Measurements from ENCODE around the gene CD48.
A peak's percentile ranks its signal among the peaks of the same experiment; 100 is the strongest.

Gene CD48

DNA sequence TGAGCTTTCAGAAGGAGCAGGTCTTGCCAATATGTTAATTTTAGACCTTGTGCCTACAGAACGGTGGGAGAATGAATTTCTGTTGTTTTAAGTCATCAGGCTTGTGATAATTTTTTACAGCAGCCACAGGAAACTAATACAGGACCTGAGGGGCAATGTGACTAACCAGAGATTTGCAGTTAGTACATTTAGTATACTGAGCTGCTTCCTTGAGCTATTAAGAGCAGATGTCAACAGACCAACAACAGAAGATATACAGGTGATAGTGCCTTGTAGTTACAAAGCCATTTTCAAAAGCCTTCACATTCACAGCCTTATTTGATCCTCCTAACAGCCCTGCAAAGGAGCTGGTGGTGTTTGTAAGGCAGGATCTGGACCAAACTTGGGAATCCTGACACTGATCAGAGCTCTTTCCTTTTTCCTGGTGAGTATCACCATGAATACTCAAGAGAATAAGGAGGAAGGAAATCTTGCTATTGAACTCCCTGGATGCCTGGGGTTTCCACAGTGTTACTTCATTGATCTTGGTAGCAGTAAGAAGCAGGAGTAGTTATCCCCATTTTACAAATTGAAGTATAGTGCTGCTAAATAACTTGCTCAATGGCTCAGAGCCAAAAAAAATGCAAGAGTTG is 60.1 kb downstream of the CD48 start:
- no peak for DNase-seq

DNA sequence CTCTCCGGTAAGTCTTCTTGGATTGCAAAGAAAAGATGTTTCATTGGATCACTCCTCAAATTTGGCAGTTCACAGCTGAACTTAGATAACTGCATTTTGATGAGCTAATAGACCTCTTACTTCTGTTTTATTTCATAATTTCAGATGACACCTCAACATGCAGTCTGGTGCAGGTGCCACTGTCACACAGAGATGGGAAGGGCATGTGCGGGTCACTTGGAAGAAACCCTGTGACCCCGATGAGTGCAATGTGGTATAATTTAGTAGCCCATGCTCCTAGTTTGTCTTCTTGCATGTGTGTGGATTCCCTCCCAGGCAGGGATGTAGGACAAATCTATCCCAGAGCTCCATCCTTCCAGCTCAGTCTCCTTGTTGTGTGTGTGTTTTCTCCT is 64.3 kb downstream of the CD48 start:
- no peak for DNase-seq

DNA sequence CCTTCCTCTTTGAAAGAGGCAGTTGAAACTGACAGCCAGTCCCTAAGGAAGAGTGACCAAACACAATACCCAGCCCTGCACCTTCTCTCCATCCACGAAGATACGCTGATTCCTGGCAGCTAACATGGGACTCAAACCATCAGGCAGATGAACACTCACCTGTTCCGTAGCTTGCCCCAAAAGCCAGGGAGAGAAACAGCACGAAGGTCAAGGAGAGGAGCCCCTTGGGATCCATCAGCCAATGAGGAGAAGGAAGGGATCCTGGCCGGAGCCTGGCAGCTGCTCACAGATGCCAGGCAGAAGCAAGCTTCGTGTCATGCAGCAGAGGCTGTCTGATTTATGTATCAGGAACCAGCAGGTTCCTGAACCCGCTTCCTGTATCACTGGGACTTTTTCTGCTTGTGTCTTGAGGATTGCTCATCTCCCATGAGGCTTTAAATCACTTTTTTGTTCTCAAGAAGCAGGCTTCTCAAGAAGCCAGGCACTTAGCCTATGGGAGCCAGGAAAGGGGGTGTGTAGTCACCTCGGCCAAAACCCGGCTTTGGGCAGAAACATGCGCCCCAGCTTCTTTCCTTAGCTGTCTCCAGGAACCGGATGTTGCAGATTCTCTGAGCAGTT is 64.8 kb downstream of the CD48 start, which contains the start of gene SLAMF1:
Gene SLAMF1, minus strand, starts transcription at position 334 of the 618 bp plus-strand sequence. Its CDS starts 99 bp downstream, at position 235.
- DNase-seq = no peak

DNA sequence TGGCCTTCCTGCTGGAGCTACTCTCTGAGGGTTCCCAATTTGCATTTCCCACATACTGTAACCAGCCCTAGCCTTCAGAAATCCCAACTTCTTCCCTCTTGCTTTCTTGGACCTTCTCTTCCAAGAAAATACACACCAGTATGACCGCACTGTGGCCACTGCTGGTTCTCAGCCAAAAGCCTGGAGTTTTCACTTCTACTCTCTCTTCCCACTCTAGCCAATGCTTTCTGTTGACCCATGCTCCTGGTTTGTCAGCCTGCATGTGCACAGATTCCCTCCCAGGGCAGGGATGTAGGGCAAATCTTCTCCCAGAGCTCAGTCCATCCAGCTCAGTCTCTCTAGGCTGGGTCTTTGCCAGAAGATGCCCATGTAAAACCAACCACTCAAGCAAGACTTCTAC is 65.4 kb downstream of the CD48 start:
- no peak for DNase-seq

DNA sequence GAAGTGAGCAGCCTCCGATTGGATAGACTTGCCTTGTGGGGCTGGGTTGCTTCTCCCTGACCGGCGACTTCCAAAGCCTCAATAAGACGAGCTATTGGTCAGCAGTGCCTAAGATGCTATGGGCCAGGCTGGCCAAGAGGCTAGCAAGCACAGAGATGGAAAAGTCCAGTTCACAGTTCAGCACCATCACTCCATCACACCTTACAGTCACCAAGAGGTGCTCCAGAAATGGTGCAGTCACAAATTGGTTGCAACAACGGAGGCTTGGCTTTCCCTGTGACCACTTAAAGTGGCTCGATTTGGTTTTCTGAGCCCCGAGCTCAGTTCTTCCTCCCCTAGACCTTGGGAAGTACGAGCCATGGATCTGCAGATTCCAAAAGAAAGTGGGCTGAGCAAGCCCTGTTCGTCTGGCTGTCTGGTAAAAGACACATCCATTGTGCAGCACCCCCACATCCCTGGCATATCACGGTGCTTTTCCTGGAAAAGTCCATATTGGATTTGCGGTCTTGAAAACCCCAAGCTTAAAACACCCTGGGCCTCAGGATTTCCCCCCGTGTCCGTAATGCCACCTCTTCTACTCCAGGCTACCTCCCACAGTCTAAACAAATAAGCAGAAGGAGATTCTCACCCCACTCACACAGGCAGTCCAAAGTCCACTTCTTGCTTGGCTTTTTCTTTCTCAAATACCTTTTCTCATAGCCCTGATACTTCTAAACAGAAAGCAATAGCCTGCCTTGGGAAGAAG is 66.1 kb downstream of the CD48 start:
- no peak for DNase-seq

DNA sequence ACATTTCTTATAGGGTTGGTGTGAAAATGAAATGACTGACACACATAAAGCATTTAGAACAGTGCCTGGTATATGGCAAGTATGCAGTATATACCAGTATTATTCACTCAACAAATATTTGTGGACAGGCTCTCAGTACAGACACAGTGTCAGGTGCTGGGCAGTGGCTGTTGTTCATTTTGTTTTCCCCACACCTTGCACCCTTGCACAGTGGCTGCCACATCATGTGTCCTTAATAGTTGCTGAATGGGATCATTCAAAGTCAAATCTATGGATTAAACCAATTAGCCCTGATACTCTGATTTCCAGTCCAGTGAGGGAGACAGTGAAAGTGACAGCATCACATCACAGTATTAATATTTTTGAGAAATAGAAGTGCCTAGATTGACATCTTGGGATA is 67.2 kb downstream of the CD48 start:
- DNase-seq = no peak

DNA sequence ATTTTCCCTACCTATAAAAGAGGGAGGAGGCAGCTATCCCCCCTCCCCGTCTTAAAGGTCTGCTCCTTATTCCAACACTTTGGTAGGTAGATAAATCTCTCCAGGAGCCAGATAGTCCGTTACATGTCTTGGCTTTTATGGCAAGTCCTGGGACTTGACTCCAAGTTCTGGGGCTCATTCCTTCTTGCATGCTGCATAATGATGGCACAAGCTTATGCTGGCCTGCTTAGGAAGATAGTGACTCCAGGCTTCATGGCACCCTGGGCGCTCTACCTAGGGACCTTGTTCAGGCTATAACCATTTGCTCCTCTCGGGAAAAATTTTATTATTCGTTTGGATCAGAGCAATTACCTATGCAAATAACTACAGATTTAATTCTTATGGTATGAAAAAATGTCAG is 68.5 kb downstream of the CD48 start:
- DNase-seq = no peak

DNA sequence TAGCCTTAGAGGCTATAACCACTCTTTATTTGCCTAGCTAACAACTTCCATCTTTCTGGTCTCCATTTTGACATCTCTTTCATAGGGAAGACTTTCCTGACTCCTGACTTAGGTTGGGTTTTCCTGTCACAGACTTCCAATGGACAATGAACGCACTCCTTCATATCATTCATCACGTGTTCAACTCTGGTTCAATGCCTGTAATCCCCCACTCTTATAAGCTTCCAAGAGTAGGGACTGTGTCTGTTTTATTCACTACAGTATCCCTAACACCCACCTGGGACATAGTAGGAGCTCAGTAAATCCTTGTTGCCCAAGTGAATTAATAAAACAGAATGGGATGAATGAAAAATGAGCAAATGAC is 69.4 kb downstream of the CD48 start:
- no peak for DNase-seq

DNA sequence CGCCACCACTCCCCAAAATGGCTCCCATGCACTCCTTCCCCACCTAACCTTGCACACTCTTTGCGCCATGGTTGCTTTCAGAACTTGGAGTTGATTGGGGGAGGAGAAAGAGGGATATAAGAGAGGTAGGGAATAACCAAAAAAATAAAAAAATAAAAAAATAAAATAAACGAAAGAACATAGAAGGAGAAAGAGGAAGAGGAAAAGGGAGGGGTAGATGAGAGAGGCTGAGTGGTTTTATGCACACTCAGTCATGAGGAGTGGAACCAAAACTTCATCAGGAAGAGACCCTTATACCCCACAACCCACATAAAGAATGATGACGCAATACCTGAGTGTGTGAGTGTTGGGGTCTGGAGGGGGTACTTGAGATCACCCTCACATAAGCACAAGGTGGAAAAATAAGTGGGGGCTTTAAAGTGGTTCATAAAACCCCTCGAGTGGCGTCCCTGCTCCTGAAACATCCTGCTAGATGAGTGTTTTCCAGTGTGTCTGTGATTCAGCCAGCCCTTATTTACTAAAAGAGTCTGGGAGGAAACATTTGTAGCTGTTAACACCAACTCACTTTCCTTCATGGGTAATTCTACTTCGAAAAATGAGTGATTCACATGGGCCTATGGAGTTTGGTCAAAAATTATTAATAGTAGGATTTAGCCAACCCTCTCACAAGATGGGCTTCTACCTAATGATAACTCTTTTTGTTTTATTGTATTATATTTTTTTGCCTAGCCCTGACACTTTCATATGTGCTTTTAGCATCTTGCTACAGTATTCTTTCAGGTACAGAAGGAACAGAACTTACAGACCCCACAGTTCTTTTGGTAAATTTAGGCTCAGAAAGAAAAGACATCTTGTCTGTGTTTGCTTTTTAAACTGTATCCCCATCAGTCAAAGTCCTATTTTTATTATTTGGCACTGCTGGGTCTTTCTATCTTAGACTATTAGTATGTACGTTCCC is 70.0 kb downstream of the CD48 start:
- no peak for DNase-seq

DNA sequence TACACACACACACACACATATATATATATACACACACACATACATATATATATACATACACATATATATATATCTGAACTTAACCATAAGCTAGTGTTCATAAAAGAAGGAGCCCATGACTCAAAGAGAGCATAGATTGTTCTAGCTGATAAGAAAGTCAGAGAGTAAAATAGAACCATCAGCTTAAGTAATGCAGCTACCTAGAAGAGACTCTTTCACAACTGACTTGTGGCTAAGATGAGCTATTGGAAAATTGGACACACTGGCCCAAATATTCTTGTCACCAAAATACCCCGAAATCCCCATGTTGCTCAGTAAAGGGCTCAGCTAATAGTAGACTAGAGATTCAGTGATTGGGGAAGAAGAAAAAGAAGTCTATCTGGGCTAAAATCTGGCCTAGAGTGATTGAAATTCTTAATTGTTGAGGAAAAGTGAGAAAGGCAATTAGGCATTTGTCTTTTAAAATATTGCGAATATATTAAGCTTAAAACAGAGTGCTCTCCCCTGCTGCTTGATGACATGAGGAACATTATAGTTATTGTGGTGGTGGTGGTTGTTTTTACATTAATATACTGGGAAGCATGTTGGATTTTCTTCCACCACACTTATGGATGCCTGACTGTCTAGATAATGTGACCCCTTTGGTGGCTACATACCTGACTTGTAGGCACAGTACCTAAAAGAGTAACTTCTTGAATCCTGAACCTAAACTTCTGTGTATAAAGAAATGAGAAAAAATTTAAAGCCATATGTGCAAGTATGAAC is 71.1 kb downstream of the CD48 start:
- no peak for DNase-seq

DNA sequence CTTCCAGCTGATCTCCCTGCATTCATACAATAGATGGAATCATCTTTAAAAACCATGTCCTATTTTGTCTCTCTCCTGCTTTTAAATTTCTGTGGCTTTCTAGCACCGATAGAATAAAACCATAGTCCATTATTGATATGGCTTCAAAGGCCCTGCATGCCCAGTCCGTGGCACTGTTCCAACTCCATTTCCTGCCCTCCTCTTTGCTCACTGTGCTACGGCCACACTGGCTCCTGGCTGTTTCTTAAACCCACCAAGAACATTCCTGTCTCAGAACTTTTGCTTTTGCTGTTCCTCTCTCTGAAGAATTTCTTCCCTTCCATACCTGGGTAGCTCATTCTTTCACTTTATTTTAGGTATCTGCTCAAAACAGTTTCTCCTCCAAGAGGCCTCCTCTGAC is 72.0 kb downstream of the CD48 start:
- peak; percentile 16 for DNase-seq

DNA sequence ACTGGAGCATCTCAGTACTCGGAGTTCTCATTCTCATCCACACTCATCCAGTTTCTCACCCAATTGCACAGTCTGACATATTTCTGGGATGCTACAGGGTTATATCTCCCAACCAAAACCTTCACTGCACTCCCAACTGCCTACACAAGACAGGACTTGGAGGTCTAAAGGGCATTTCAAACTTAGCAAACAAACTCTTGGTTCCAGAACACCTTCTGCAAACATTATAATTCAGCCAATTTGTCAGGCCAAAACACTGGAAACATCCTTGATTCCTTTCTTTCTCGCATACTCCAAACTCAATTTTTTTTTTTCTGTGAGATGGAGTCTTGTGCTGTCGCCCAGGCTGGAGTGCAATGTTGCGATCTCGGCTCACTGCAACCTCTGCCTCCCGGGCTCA is 72.7 kb downstream of the CD48 start:
- DNase-seq = no peak

DNA sequence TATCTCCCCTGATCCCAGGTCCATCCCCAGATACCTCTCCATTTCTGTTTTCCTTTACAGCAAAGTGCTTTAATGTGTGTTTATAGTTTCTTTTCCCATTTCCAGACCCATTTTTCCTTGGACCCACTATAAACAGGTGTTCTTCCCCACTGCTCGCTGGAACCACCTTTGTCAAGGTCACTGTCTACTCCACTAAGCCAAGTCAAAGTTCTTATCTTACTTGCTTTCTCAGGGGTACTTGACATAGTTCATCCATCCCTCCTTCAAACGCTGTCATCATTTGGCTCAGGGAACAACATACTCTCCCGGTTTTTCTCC is 73.1 kb downstream of the CD48 start:
- DNase-seq = no peak

DNA sequence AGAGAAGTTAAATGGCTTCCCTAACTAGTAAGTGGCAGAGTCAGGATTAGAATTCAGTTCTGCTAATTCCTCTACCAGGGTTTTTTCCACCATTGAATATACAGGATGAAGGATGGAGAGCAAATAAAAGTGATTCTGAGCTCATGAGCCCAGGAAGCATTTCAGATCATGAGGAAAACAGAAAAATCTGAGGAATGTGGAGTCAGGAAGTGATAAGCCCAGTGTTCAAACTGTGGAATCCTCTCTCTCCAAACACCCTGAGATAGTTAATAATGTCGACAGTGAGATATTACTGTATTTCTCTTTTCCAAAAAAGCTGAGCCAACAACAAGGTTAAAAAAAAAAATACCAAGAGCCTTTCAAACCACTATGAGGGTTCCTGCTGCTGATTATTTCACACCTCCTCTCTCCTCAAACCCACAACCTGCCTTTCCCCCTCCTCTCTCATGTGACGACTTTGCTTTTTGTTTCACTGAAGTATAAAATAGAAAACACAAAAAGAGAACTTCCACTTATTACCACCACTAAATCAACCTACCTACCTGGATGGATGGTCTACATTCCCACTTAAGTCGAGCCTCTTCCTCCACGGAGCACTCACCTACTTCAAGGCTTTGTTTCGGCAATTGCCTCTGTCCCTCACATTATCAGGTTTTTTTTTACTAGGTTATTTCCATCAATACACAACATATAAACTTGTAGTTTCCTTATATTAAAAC is 73.6 kb downstream of the CD48 start:
- DNase-seq = peak; percentile 79

DNA sequence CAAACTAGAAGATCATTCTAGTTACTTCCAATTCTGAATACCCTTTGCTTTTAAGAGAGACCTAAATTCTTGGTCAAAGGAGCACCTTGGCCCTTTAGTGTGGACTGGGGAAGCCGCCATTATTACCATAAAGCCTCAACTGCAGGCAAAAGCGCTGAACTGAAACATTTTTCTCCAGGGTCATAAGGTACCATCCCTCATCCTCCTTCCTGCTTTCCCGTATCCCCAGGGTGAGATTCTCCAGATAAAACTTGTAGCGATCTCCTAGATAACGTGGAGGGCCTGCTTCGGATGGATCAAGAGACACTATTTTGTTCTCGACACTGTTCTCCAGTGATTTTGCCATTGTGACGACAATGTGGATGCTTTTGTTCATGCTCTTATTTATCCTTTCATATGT is 74.6 kb downstream of the CD48 start:
- no peak for DNase-seq

DNA sequence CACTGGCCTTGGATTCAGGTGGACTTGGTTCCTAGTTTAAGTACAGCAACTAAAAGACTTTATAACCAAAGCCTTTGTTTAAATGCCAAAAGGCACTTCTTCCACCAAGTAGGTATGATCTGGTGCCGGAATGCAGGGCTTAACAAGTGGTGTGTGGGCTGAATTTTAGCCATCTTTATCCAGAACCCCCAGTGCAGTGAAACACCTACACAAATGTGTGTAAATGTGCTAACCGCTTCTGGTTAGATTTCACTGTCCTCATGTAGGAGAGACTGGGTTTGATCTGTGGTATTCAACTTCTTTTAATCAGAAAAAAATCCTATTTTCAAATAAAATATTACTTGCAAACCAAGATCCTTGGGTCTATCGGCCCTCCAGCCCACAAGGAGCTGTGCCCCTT is 75.1 kb downstream of the CD48 start:
- no peak for DNase-seq

DNA sequence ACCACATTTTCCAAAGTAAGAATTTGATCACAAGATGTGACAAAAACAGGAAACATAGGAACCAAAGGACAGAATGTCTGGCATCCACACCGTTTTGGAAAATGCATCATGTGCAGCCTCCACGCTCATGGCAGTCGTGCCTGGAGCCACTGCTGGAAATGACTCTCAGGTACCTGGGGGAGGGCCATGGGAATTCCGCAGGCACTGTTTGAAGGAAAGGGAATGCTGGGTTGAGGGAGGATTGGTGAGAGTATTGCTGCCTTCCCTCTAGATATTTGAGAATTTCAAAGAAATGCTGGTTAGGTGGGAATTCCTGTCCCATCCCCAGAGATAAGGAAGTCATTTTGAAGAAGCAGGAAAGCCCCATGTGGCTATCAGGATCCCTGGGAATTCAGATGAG is 75.5 kb downstream of the CD48 start:
- DNase-seq = no peak

DNA sequence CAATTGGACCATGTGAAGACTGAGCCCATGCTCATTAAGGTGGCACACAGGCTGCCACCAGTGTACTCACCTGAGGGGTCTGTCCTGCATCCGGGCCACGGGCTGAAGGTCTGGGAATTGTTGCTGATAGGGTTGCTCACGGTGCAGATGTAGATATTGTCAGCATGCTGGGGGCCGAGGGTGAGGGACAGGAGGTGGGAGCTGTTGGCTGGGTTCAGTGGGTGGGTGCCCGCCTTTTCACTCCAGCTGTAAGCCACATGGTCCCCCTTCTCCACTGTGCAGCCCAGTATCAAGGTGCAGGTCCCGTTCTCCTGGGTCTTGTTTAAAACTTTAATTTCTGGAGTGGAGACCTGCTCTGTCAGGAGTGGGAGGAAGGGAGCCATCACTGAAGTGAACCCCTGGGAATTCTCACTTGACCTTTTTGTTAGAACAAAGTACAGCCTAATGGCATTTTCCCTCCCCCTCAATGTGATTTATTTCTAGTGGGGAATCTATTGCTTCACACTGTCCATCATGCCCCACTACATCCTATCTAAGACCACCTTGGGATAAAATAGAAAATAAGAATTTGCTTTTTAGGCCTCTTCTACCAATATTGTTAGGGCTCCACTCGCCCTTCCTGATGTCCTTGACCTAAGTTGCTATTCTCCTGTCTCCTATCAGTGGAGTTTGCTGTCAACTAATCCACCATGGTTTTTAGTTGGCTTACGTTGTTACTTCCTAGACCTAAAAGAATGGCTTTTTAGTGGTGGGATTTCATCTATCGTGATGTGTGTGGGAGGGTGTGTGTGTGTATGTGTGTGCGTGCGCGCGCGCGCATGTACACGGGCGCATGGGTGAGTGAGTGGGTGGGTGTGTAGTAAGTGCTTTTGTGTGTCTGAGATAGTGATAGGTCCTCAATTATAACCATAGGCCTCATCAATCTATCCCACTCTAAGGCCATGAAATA is 76.8 kb downstream of the CD48 start:
- DNase-seq = no peak

DNA sequence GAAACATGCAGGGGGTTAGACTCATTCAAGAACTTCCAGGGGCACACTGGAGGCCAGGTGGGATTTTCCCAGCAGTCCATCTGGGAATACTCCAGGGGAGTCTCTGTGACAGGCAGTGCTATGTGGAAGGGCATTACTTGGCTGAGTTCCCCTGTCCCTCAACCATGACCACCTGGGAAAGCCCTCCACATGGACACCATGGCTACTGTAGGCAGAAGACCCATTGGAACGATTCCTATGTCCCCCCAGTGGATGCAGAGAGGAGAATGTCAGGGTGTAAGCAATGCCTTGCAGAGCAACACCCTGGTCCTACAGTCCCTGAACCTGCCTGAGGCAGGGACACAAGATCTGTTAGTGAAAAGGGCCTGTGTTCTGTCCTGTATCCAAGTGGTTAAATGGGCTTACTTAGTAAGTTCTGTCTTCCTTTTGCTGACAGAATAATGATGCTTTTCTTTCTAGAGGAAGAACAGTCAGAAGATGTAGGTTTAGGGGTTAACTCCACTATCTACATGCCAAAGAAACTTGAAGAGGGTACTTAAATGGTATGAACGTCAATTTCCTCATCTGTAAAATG is 78.2 kb downstream of the CD48 start:
- no peak for DNase-seq

DNA sequence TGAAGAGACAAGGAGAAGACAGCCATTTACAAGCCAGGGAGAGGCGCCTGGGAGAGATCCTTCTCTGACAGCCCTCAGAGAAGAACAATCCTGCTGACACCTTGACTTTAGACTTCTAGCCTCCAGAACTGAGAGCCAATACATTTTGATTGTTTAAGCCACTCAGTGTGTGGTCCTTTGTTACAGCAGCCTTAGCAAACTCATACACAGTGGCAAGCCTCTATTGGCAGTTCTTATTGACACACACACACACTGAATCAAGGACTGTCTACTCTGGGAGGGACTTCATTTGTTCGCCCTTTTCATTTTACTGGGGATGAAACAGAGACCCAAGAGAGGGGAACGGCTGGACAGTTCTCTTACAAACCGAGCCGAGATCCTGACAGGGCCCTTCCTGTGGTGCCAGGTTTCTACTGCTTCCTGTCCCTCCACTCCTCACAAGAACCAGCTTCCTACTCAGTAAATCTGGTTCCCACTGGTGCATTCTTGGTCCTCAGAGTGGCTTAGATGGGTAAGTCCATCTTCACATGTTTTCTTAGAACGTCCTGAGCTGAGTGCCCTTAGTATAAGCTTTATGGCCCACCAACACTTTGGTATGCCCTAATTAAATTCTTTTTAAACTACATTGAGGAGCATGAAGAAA is 79.5 kb downstream of the CD48 start:
- no peak for DNase-seq

Measured in NCI-H226 (cell line).